Thyroid gland (tissue), 4 donors: ENCODE measurements around the gene SHISAL2A. TPM values are rescaled to one million over a fixed set of nuclear protein-coding genes. Genes with fewer than 3 reads are reported as not detected.

Source experiments
- DNase-seq, 2 donors: peaks; one replicate each; pipeline ENCODE4 v3.0.0-alpha.2; 2019
- H3K27ac ChIP-seq, 3 donors: fragments of 200-600 bp; sonication (generic); 1 replicate in 2 of 3; 2 replicates in 1 of 3; pipeline ENCODE4 v1.5.1; 2016 to 2019; ENCODE audit warnings: mild to moderate bottlenecking in 1 of 3, moderate library complexity in 1 of 3
- H3K27me3 ChIP-seq: fragments of 200-600 bp; sonication (generic); one replicate; pipeline ENCODE4 v1.5.1; 2019
- H3K36me3 ChIP-seq, 2 donors: fragments of 200-600 bp; sonication (generic); one replicate each; pipeline ENCODE4 v1.5.1; 2016 to 2019
- H3K4me1 ChIP-seq, 2 donors: fragments of 200-600 bp; sonication (generic); one replicate each; pipeline ENCODE4 v1.5.1; 2017 to 2019
- H3K4me3 ChIP-seq, 3 donors: fragments of 200-600 bp; sonication (generic); replicated peaks in 1 of 3; 1 replicate in 2 of 3; 2 replicates in 1 of 3; pipeline ENCODE4 v1.5.1; 2016; ENCODE audit warnings: mild to moderate bottlenecking in 1 of 3
- H3K9me3 ChIP-seq: fragments of 200-600 bp; sonication (generic); one replicate; pipeline ENCODE4 v1.5.1; 2017
- CTCF ChIP-seq, 6 experiments: fragments of 200-600 bp in 3 of 6; fragments of 450-650 bp in 3 of 6; sonication (generic) in 3 of 6; IDR thresholded peaks; one replicate each; pipeline ENCODE4 v1.5.1; 2016 to 2019; ENCODE audit warnings: antibody characterized with exemption in 6 of 6, mild to moderate bottlenecking in 2 of 6, inconsistent platforms in 1 of 6, moderate library complexity in 1 of 6
- POLR2A ChIP-seq, 2 donors: fragments of 450-650 bp; IDR thresholded peaks; one replicate each; pipeline ENCODE4 v1.6.1; 2017; ENCODE audit warnings: antibody characterized with exemption in 2 of 2, mild to moderate bottlenecking in 2 of 2, moderate library complexity in 1 of 2
- WGBS, 2 donors: methylation state at CpG; one replicate each; pipeline ENCODE4 v1.1.5; 2017; 5-methylcytosine and 5-hydroxymethylcytosine counted together
- intact Hi-C: fragments of 100-400 bp; cut with DNase I; formaldehyde crosslinking; loops from one replicate; pipeline ENCODE4 v1.15.1; 2023
- total RNA-seq, 4 donors: library from RNA; depleted of rRNA; stranded (reverse); fragments of >200 nt; gene quantifications; one replicate each; pipeline ENCODE4 v1.2.3, GENCODE V29; 2016

The SHISAL2A gene
- total RNA-seq, 4 donors from 2014 or later, result 0.75 to 1.1 (median 0.94) TPM; not detected in 1

- DNase-seq, result peak; percentile 85 to 86
- peaks cover 7 to 22% of the 10 kb centered on the region in 2 donors for H3K4me1 ChIP-seq
- intact Hi-C loops, result no loop called here
- no peak overlapping the region for H3K4me3 ChIP-seq
- no peaks in the 10 kb centered on the region for H3K9me3 ChIP-seq
- H3K27ac ChIP-seq, result no peak overlapping the region
- no peaks in the 10 kb centered on the region for H3K27me3 ChIP-seq
- TF ChIP-seq POLR2A (IDR thresholded peaks at IDR 0.05) (no peak), CTCF (IDR thresholded peaks at IDR 0.05) (peak in 1 of 6 experiments; percentile 14)
- no peaks in the 10 kb centered on the region for H3K36me3 ChIP-seq
- 10% methylated on average over 7 of the region's 7 CpGs; no CpG with 5 or more reads in 1 of the 2 donors for WGBS, 2 donors
Measured at GRCh38 chr1:52629325-52629643, 3.7 kb upstream of the SHISAL2A start.

GRCh38 chr1:52629667-52630066, 3.3 kb upstream of the SHISAL2A start:
- Histone ChIP-seq H3K4me3 (no peak overlapping the region), H3K27ac (no peak overlapping the region), H3K4me1 (peaks cover 7 to 22% of the 10 kb centered on the region in 2 donors), H3K27me3 (no peaks in the 10 kb centered on the region), H3K36me3 (no peaks in the 10 kb centered on the region), H3K9me3 (no peaks in the 10 kb centered on the region)
- 94% methylated on average over 2 of the region's 2 CpGs for WGBS, 2 donors
- intact Hi-C loops, result no loop called here
- TF ChIP-seq POLR2A (IDR thresholded peaks at IDR 0.05), result no peak
- no peak for TF ChIP-seq CTCF (IDR thresholded peaks at IDR 0.05)
- no peak for DNase-seq

- Histone ChIP-seq H3K9me3 (no peaks in the 10 kb centered on the region), H3K36me3 (no peaks in the 10 kb centered on the region), H3K27ac (no peak overlapping the region), H3K4me1 (peaks cover 7 to 22% of the 10 kb centered on the region in 2 donors), H3K4me3 (no peak overlapping the region), H3K27me3 (no peaks in the 10 kb centered on the region)
- DNase-seq, result no peak
- intact Hi-C loops, result no loop called here
- TF ChIP-seq CTCF (IDR thresholded peaks at IDR 0.05) (no peak), POLR2A (IDR thresholded peaks at IDR 0.05) (no peak)
- WGBS, 2 donors, result 83 to 88% methylated on average over 6 to 8 of the region's 8 CpGs
Measured at GRCh38 chr1:52631759-52632331, 1.1 kb upstream of the SHISAL2A start.

- Histone ChIP-seq H3K4me1 (peaks cover 7 to 22% of the 10 kb centered on the region in 2 donors), H3K27me3 (no peaks in the 10 kb centered on the region), H3K9me3 (no peaks in the 10 kb centered on the region), H3K4me3 (peak overlapping the region in 1 of 3 donors; percentile 39), H3K36me3 (no peaks in the 10 kb centered on the region), H3K27ac (peak overlapping the region in 1 of 3 donors; percentile 30)
- 18 to 36% methylated on average over 8 to 18 of the region's 52 CpGs for WGBS, 2 donors
- no peak for TF ChIP-seq CTCF (IDR thresholded peaks at IDR 0.05)
- no peak for TF ChIP-seq POLR2A (IDR thresholded peaks at IDR 0.05)
- intact Hi-C loops, result no loop called here
- DNase-seq, result no peak
Measured at GRCh38 chr1:52633291-52633754, 355 bp downstream of the SHISAL2A start.

- no peak for DNase-seq
- Histone ChIP-seq H3K27me3 (no peaks in the 10 kb centered on the region), H3K27ac (no peak overlapping the region), H3K4me3 (no peak overlapping the region), H3K4me1 (peaks cover 5 to 18% of the 10 kb centered on the region in 2 donors), H3K36me3 (no peaks in the 10 kb centered on the region), H3K9me3 (no peaks in the 10 kb centered on the region)
- intact Hi-C loops, result no loop called here
- WGBS, 2 donors, result 88 to 94% methylated on average over 4 of the region's 4 CpGs
- no peak for TF ChIP-seq POLR2A (IDR thresholded peaks at IDR 0.05)
- TF ChIP-seq CTCF (IDR thresholded peaks at IDR 0.05), result no peak
Measured at GRCh38 chr1:52634111-52634510, 1.1 kb downstream of the SHISAL2A start.
